GM12878 (cell line): ENCODE measurements around the gene BIN1. TPM values are rescaled to one million over a fixed set of nuclear protein-coding genes. Genes with fewer than 3 reads are reported as not detected.

Experiments used
- ATAC-seq: fragments of 200-7000 bp; cut with Tn5 transposase; 3 replicates; pipeline ENCODE4 v1.9.1; 2020; ENCODE audit warnings: mild to moderate bottlenecking, moderate library complexity
- BruUV-seq: library from RNA; stranded (reverse); fragments of 400-500 nt; replicated peaks from 2 replicates; lab custom pipeline; 2021; lab: Mats Ljungman, UMichigan
- CTCF ChIA-PET: fragments of 300-600 bp; sonication (Branson Sonifier 250); formaldehyde crosslinking; extraction: SDS; loops from one replicate; lab custom pipeline; 2021; ENCODE audit warnings: inconsistent platforms; lab: Yijun Ruan, JAX
- POLR2A ChIA-PET: fragments of 350-600 bp; formaldehyde crosslinking; extraction: SDS; loops from one replicate; lab custom pipeline; 2021; ENCODE audit warnings: inconsistent platforms; lab: Charles Lee
- RAD21 ChIA-PET: fragments of 300-600 bp; sonication (Branson Sonifier 250); formaldehyde crosslinking; loops from one replicate; lab custom pipeline; 2023; ENCODE audit warnings: antibody characterized with exemption; ENCODE audit not compliant: unreplicated experiment; lab: Charles Lee
- SMC1A ChIA-PET: fragments of 300-600 bp; sonication (Branson Sonifier 250); formaldehyde crosslinking; loops from one replicate; lab custom pipeline; 2023; ENCODE audit not compliant: unreplicated experiment, uncharacterized antibody; lab: Charles Lee
- DNase-seq: peaks from one replicate; pipeline ENCODE4 v3.0.0-alpha.2; 2011; ENCODE audit warnings: low read depth, low spot score
- FAIRE-seq: peaks from 3 replicates; lab custom pipeline; 2011; peaks lifted over from hg19 to GRCh38; lab: Jason Lieb, UNC
- H2AFZ ChIP-seq: 2 replicates; pipeline ENCODE4 v1.6.0; 2011; ENCODE audit warnings: low read depth, low read length, control low read depth; ENCODE audit not compliant: control insufficient read depth
- H3K27ac ChIP-seq: 2 replicates; pipeline ENCODE4 v1.5.1; 2011; ENCODE audit warnings: control low read depth; ENCODE audit not compliant: control insufficient read depth, insufficient read depth
- H3K27me3 ChIP-seq, 2 experiments: replicated peaks in 1 of 2; 2 replicates each; pipeline versions ENCODE4 v1.6.0 to v1.6.1; 2011; ENCODE audit warnings: low read length in 1 of 2; ENCODE audit not compliant: control insufficient read depth in 2 of 2, insufficient read depth in 2 of 2
- H3K36me3 ChIP-seq, 2 experiments: 2 replicates each; pipeline ENCODE4 v1.5.1; 2011; ENCODE audit warnings: low read length in 1 of 2; ENCODE audit not compliant: control insufficient read depth in 2 of 2, insufficient read depth in 2 of 2
- H3K4me1 ChIP-seq: 2 replicates; pipeline ENCODE4 v1.6.1; 2011; ENCODE audit warnings: mild to moderate bottlenecking, low read length, moderate library complexity, mixed read lengths; ENCODE audit not compliant: control insufficient read depth, insufficient read depth
- H3K4me2 ChIP-seq: 2 replicates; pipeline ENCODE4 v1.6.0; 2011; ENCODE audit warnings: control low read depth; ENCODE audit not compliant: control insufficient read depth, insufficient read depth
- H3K4me3 ChIP-seq: fragments of 200-600 bp; sonication (generic); 2 replicates; pipeline ENCODE4 v1.5.1; 2016
- H3K79me2 ChIP-seq: 2 replicates; pipeline ENCODE4 v1.6.0; 2011; ENCODE audit warnings: low read length; ENCODE audit not compliant: control insufficient read depth, insufficient read depth
- H3K9ac ChIP-seq: 2 replicates; pipeline ENCODE4 v1.8.0; 2011; ENCODE audit warnings: low read length, control low read depth, mixed read lengths; ENCODE audit not compliant: control insufficient read depth, insufficient read depth
- H3K9me3 ChIP-seq: replicated peaks from 3 replicates; pipeline ENCODE4 v1.5.1; 2011; ENCODE audit warnings: mild to moderate bottlenecking, low read length; ENCODE audit not compliant: control insufficient read depth, insufficient read depth
- H4K20me1 ChIP-seq: 2 replicates; pipeline ENCODE4 v1.6.0; 2011; ENCODE audit not compliant: control insufficient read depth, insufficient read depth
- EED ChIP-seq: sonication (generic); IDR thresholded peaks from 2 replicates; pipeline ENCODE4 v1.6.1; 2016; ENCODE audit warnings: antibody characterized with exemption, low read depth
- EGR1 ChIP-seq, 2 experiments: IDR thresholded peaks; 1 replicate in 1 of 2; 2 replicates in 1 of 2; pipeline ENCODE4 v1.6.1; 2011 to 2012; ENCODE audit warnings: low read depth in 2 of 2, low read length in 2 of 2, borderline replicate concordance in 1 of 2, mild to moderate bottlenecking in 1 of 2, moderate library complexity in 1 of 2
- FOXK2 ChIP-seq: fragments of 450-650 bp; IDR thresholded peaks from 2 replicates; pipeline ENCODE4 v1.6.1; 2017; ENCODE audit warnings: mild to moderate bottlenecking, moderate library complexity
- GATAD2B ChIP-seq: fragments of 450-650 bp; conservative IDR thresholded peaks from 2 replicates; pipeline ENCODE4 v1.6.1; 2017; ENCODE audit warnings: low read depth, mild to moderate bottlenecking, moderate library complexity
- IKZF2 ChIP-seq, 2 experiments: fragments of 450-650 bp; IDR thresholded peaks; 2 replicates each; pipeline ENCODE4 v1.6.1; 2017; ENCODE audit warnings: mild to moderate bottlenecking in 2 of 2, moderate library complexity in 2 of 2
- NFXL1 ChIP-seq: fragments of 450-650 bp; IDR thresholded peaks from 2 replicates; pipeline ENCODE4 v1.6.1; 2017; ENCODE audit warnings: antibody characterized with exemption, mild to moderate bottlenecking, borderline replicate concordance
- NR2C1 ChIP-seq: fragments of 450-650 bp; IDR thresholded peaks from 2 replicates; pipeline ENCODE4 v1.6.1; 2017; ENCODE audit warnings: antibody characterized with exemption, mild to moderate bottlenecking, moderate library complexity
- POLR2AphosphoS5 ChIP-seq: IDR thresholded peaks from 2 replicates; pipeline ENCODE4 v1.6.1; 2011; ENCODE audit warnings: mild to moderate bottlenecking, low read length, inconsistent platforms
- SREBF2 ChIP-seq: IDR thresholded peaks from 2 replicates; pipeline ENCODE4 v1.6.1; 2012; ENCODE audit warnings: mild to moderate bottlenecking, low read length
- STAT1 ChIP-seq: fragments of 450-650 bp; conservative IDR thresholded peaks from 2 replicates; pipeline ENCODE4 v1.6.1; 2014; ENCODE audit warnings: antibody characterized with exemption, mild to moderate bottlenecking
- SUPT20H ChIP-seq: IDR thresholded peaks from 2 replicates; pipeline ENCODE4 v1.6.1; 2011; ENCODE audit warnings: low read depth, mild to moderate bottlenecking, low read length, moderate library complexity, borderline replicate concordance; ENCODE audit not compliant: control insufficient read depth
- WRNIP1 ChIP-seq: IDR thresholded peaks from 2 replicates; pipeline ENCODE4 v1.6.1; 2011; ENCODE audit warnings: low read depth, low read length, improper control_type of control experiment, borderline replicate concordance
- YBX1 ChIP-seq: fragments of 450-650 bp; IDR thresholded peaks from 2 replicates; pipeline ENCODE4 v1.6.1; 2016; ENCODE audit warnings: antibody characterized with exemption
- WGBS: methylation state at CpG from one replicate; pipeline ENCODE4 v1.1.6; 2016; ENCODE audit warnings: low lambda C conversion rate; ENCODE audit not compliant: insufficient replicate concordance, insufficient coverage; ENCODE audit errors: missing lambda C conversion rate; 5-methylcytosine and 5-hydroxymethylcytosine counted together
- in situ Hi-C: fragments of 300-500 bp; cut with MboI; formaldehyde crosslinking; loops from 9 replicates; pipeline ENCODE4 v1.14.3; 2018; ENCODE audit warnings: mixed read lengths
- intact Hi-C: fragments of 100-400 bp; cut with micrococcal nuclease; formaldehyde crosslinking; loops from one replicate; pipeline ENCODE4 v1.14.2; 2022; ENCODE audit not compliant: unreplicated experiment
- polyA plus RNA-seq, 11 experiments: library from polyadenylated mRNA; depleted of rRNA in 4 of 11; unstranded in 6 of 11; stranded (reverse) in 5 of 11; fragments of >200 nt; fragmentation: Nextera tagmentation in 4 of 11; fragmentation: Illumina TruSeq in 1 of 11; extraction: Ambion mirVana in 4 of 11; extraction: Trizol in 1 of 11; gene quantifications; 1 replicate in 1 of 11; 2 replicates in 10 of 11; pipeline versions ENCODE4 v1.2.1 to v1.2.3, GENCODE V29; 2011 to 2016; ENCODE audit warnings: inconsistent platforms in 2 of 11, missing spikeins in 2 of 11, low read depth in 1 of 11
- total RNA-seq, 4 experiments: library from RNA; depleted of rRNA in 3 of 4; stranded (reverse); fragments of >200 nt in 3 of 4; fragmentation: Illumina TruSeq in 1 of 4; extraction: Trizol in 1 of 4; gene quantifications; 2 replicates each; pipeline versions ENCODE4 v1.2.1 to v1.2.3, GENCODE V29; 2013 to 2021
- TF ChIP-seq, protein P1 (sequence below): fragments of 450-650 bp; IDR thresholded peaks from 2 replicates; pipeline ENCODE4 v1.6.1; 2018; ENCODE audit warnings: mild to moderate bottlenecking, low read depth, moderate library complexity; ENCODE audit not compliant: partially characterized antibody

The BIN1 gene
- total and polyA plus RNA-seq, 10 of the 15 experiments (the other 5 are each of a cell fraction or from before 2014, with no cell fraction given): 0.32 to 21.3 (median 11.2) TPM

DNA sequence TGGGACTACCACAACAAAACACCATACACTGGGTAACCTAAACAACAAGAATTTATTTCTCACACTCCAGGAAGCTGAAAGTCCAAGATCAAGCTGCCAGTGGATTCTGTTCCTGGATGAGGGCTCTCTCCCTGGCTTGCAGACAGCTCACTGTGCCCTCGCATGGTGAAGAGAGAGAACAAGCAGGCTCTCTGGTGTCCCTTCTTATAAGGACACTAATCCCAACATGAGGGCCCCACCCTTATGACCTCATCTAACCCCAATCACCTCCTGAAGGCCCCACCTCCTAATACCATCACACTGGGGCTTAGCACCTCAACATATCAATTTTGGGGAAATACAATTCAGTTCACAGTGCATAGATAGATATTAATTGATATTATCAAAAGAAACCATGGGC is 83.5 kb downstream of the BIN1 start (continued):
- TF ChIP-seq, protein P1, sequence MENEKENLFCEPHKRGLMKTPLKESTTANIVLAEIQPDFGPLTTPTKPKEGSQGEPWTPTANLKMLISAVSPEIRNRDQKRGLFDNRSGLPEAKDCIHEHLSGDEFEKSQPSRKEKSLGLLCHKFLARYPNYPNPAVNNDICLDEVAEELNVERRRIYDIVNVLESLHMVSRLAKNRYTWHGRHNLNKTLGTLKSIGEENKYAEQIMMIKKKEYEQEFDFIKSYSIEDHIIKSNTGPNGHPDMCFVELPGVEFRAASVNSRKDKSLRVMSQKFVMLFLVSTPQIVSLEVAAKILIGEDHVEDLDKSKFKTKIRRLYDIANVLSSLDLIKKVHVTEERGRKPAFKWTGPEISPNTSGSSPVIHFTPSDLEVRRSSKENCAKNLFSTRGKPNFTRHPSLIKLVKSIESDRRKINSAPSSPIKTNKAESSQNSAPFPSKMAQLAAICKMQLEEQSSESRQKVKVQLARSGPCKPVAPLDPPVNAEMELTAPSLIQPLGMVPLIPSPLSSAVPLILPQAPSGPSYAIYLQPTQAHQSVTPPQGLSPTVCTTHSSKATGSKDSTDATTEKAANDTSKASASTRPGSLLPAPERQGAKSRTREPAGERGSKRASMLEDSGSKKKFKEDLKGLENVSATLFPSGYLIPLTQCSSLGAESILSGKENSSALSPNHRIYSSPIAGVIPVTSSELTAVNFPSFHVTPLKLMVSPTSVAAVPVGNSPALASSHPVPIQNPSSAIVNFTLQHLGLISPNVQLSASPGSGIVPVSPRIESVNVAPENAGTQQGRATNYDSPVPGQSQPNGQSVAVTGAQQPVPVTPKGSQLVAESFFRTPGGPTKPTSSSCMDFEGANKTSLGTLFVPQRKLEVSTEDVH: no peak
- no peak for TF ChIP-seq YBX1
- no peak for TF ChIP-seq POLR2AphosphoS5
- no peak for TF ChIP-seq NFXL1
- no peak for TF ChIP-seq EED

DNA sequence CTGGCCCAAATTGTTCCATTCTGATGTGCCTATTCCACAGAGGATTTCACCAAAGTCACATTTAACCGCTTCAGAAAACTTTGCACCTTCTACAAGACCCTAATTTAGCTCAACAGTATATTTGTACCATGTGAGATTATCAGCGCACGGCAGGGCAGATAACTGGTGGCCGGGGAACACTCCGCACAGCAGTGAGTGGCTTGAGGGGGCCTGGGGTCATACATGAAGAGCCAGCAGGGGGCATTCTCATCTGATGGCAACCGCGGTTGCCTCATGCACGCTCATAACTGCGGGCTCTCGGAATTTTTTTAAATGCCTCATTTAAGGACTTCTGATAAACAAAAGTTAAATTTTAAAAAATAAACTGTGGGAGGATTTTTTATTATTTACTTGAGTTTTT is 84.1 kb downstream of the BIN1 start:
- Histone ChIP-seq H3K4me3 (no peak overlapping the region), H3K4me1 (no peaks in the 10 kb centered on the region), H3K27ac (no peak overlapping the region), H3K36me3 (no peaks in the 10 kb centered on the region), H2AFZ (no peak overlapping the region), H3K79me2 (no peaks in the 10 kb centered on the region), H3K9ac (no peak overlapping the region), H3K4me2 (no peak overlapping the region), H4K20me1 (no peaks in the 10 kb centered on the region), H3K9me3 (no peaks in the 10 kb centered on the region; the same call in 1 of the 3 replicates), H3K27me3 (peaks cover 0 to 2% of the 10 kb centered on the region in 2 experiments; a peak in 3 of 4 replicates)
- TF ChIP-seq WRNIP1: no peak
- TF ChIP-seq SREBF2: no peak
- no peak for TF ChIP-seq IKZF2 (IDR thresholded peaks at IDR 0.05)
- no peak for TF ChIP-seq GATAD2B
- no peak for TF ChIP-seq EGR1 (IDR thresholded peaks at IDR 0.05; ENCODE audit: borderline replicate concordance in 1 of 2, low read depth in 2 of 2, low read length in 2 of 2)
- TF ChIP-seq STAT1: no peak
- TF ChIP-seq FOXK2: no peak
- no peak for TF ChIP-seq NR2C1
- TF ChIP-seq SUPT20H: no peak
- no TSS peak for BruUV-seq
- ChIA-PET RAD21 (no interaction called here), POLR2A (no interaction called here), SMC1A (no interaction called here), CTCF (no interaction called here)
- DNase-seq (no peak), FAIRE-seq (no peak), ATAC-seq (no peak)
- WGBS: 85% methylated on average over 10 of the region's 10 CpGs
- intact Hi-C loops (no loop called here), in situ Hi-C loops (no loop called here)
